Duodenal mucosa (tissue), 2 donors: Measurements from ENCODE around the gene DEFB128.
"Not testable (repeated sequence)": the region's sequence is repeated elsewhere in the genome, so short reads cannot be mapped to it uniquely, and the experiment has no call there.

Source experiments
- H3K27ac ChIP-seq: one replicate; pipeline ENCODE4 v1.7.0; 2013; ENCODE audit warnings: low read depth, low read length
- H3K27me3 ChIP-seq, 2 donors: one replicate each; pipeline ENCODE4 v1.7.0; 2013; ENCODE audit warnings: low read length in 2 of 2, control low read depth in 1 of 2; ENCODE audit not compliant: insufficient read depth in 2 of 2, control insufficient read depth in 1 of 2
- H3K36me3 ChIP-seq, 2 donors: one replicate each; pipeline ENCODE4 v1.7.0; 2013; ENCODE audit warnings: low read length in 2 of 2, control low read depth in 1 of 2; ENCODE audit not compliant: insufficient read depth in 2 of 2, control insufficient read depth in 1 of 2
- H3K4me1 ChIP-seq, 2 donors: one replicate each; pipeline ENCODE4 v1.7.0; 2013; ENCODE audit warnings: low read length in 2 of 2, control low read depth in 1 of 2; ENCODE audit not compliant: insufficient read depth in 2 of 2, control insufficient read depth in 1 of 2
- H3K4me3 ChIP-seq, 2 donors: one replicate each; pipeline ENCODE4 v1.7.0; 2013; ENCODE audit warnings: low read length in 2 of 2, low read depth in 1 of 2
- H3K9ac ChIP-seq, 2 donors: one replicate each; pipeline ENCODE4 v1.7.0; 2013; ENCODE audit warnings: low read length in 2 of 2, low read depth in 1 of 2
- H3K9me3 ChIP-seq, 2 donors: one replicate each; pipeline ENCODE4 v1.7.0; 2013; ENCODE audit warnings: low read length in 2 of 2, control low read depth in 1 of 2; ENCODE audit not compliant: control insufficient read depth in 1 of 2

The DEFB128 gene

DNA sequence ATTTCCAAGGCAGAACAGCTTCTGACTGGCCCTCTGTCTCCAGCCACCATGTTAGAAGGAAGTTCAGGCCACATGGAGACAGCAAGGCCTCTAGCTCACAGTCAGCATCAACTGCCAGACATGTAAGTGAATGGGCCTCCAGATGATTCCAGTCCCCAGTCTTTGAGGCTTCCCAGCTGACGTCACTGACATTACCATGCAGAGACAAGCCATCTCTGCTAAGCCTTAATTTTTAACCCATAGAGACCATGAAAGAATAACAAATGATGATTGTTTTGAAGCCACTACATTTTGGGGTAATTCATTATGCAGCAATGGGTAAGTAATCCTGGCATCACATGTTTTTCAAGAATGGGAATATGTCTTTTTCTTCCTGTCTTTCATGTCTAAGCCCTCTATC is 26.3 kb upstream of the DEFB128 start:
- Histone ChIP-seq H3K27me3 (peaks cover 3 to 5% of the 10 kb centered on the region in 2 donors), H3K9ac (no peak overlapping the region), H3K9me3 (no peaks in the 10 kb centered on the region), H3K27ac (no peak overlapping the region), H3K36me3 (no peaks in the 10 kb centered on the region), H3K4me1 (no peaks in the 10 kb centered on the region), H3K4me3 (no peak overlapping the region)

GRCh38 chr20:214383-214782 is 24.9 kb upstream of the DEFB128 start:
- H3K4me1 ChIP-seq: no peaks in the 10 kb centered on the region
- no peaks in the 10 kb centered on the region for H3K36me3 ChIP-seq
- H3K4me3 ChIP-seq: no peak overlapping the region
- no peak overlapping the region for H3K27ac ChIP-seq
- no peak overlapping the region for H3K9ac ChIP-seq
- H3K9me3 ChIP-seq: no peaks in the 10 kb centered on the region
- peaks cover 3 to 5% of the 10 kb centered on the region in 2 donors for H3K27me3 ChIP-seq

- Histone ChIP-seq H3K27me3 (peaks cover 0 to 2% of the 10 kb centered on the region in 2 donors), H3K9ac (no peak overlapping the region), H3K4me3 (no peak overlapping the region), H3K9me3 (no peaks in the 10 kb centered on the region), H3K27ac (no peak overlapping the region), H3K36me3 (no peaks in the 10 kb centered on the region), H3K4me1 (no peaks in the 10 kb centered on the region)
Observed at GRCh38 chr20:210809-211502, 21.4 kb upstream of the DEFB128 start.

- H3K9me3 ChIP-seq: no peaks in the 10 kb centered on the region
- no peaks in the 10 kb centered on the region for H3K4me1 ChIP-seq
Observed at GRCh38 chr20:208942-209566, 19.5 kb upstream of the DEFB128 start.

GRCh38 chr20:203630-204029 is 14.1 kb upstream of the DEFB128 start:
- H3K36me3 ChIP-seq, H3K4me1 ChIP-seq, H3K9me3 ChIP-seq, H3K27me3 ChIP-seq, H3K9ac ChIP-seq, H3K4me3 ChIP-seq, H3K27ac ChIP-seq: not testable (repeated sequence)

More at GRCh38 chr20:208942-209566, 19.5 kb upstream of the DEFB128 start:
- Histone ChIP-seq H3K27me3 (no peaks in the 10 kb centered on the region), H3K9ac (no peak overlapping the region), H3K27ac (no peak overlapping the region), H3K4me3 (no peak overlapping the region), H3K36me3 (no peaks in the 10 kb centered on the region)

GRCh38 chr20:199996-200395 is 10.5 kb upstream of the DEFB128 start:
- no peak overlapping the region for H3K9ac ChIP-seq
- H3K4me3 ChIP-seq: no peak overlapping the region
- H3K27ac ChIP-seq: no peak overlapping the region
- no peaks in the 10 kb centered on the region for H3K27me3 ChIP-seq
- H3K4me1 ChIP-seq: no peaks in the 10 kb centered on the region
- H3K9me3 ChIP-seq: no peaks in the 10 kb centered on the region
- no peaks in the 10 kb centered on the region for H3K36me3 ChIP-seq

- H3K36me3 ChIP-seq: no peaks in the 10 kb centered on the region
- H3K27me3 ChIP-seq: no peaks in the 10 kb centered on the region
- no peak overlapping the region for H3K27ac ChIP-seq
- H3K4me1 ChIP-seq: no peaks in the 10 kb centered on the region
- no peak overlapping the region for H3K9ac ChIP-seq
- no peaks in the 10 kb centered on the region for H3K9me3 ChIP-seq
- no peak overlapping the region for H3K4me3 ChIP-seq
Observed at GRCh38 chr20:198225-198624, 8.7 kb upstream of the DEFB128 start.

DNA sequence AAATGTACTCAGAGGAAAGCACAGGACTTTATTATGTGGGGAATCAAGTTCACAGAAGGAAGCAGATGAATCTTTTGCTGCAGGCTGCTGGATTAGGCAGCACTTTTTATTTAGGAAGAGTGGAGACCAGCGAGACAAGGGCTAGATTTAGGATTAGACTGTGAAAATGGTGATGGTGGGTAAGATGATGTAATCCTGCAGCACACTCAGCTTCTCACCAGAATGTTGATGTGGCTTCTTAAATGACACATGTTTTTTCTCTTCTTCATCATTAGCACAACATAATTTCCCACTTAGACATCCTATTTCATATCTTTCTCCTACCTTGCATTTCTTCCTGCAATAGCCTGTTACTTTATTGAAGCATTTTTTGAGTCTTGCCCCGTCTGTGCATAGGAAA is 1.8 kb downstream of the DEFB128 start:
- no peak overlapping the region for H3K9ac ChIP-seq
- H3K36me3 ChIP-seq: no peaks in the 10 kb centered on the region
- no peaks in the 10 kb centered on the region for H3K27me3 ChIP-seq
- no peaks in the 10 kb centered on the region for H3K9me3 ChIP-seq
- no peak overlapping the region for H3K27ac ChIP-seq
- no peaks in the 10 kb centered on the region for H3K4me1 ChIP-seq
- no peak overlapping the region for H3K4me3 ChIP-seq

GRCh38 chr20:184288-184687 is 5.2 kb downstream of the DEFB128 start:
- Histone ChIP-seq H3K4me1 (no peaks in the 10 kb centered on the region), H3K27ac (no peak overlapping the region), H3K36me3 (no peaks in the 10 kb centered on the region), H3K27me3 (no peaks in the 10 kb centered on the region), H3K4me3 (no peak overlapping the region), H3K9ac (no peak overlapping the region), H3K9me3 (no peaks in the 10 kb centered on the region)

DNA sequence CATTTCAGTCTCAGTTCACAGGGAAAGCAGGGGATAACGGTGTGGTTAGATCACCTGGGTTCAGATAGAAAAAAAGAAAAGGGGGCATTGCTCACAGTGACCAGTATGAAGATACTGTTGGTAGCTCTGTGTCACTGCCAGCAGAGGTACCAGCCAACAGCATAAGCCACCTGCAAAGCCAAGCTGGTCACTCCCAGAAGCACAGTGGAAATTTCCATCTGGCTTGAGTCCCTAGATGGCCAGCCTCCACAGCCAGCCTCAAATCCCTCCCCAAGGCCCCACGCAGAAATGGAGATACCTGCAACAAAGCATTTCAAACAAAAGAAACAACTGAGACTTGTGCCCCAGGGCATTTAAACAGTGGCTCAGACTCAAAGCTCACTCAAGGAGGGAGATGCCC is 20.6 kb downstream of the DEFB128 start:
- H3K4me1 ChIP-seq: no peaks in the 10 kb centered on the region
- no peak overlapping the region for H3K27ac ChIP-seq
- H3K36me3 ChIP-seq: no peaks in the 10 kb centered on the region
- H3K27me3 ChIP-seq: no peaks in the 10 kb centered on the region
- H3K9ac ChIP-seq: no peak overlapping the region
- no peaks in the 10 kb centered on the region for H3K9me3 ChIP-seq
- H3K4me3 ChIP-seq: no peak overlapping the region
